ENCODE measurements around the gene INSL3.
A peak's percentile ranks its signal among the peaks of the same experiment; 100 is the strongest.

Gene INSL3

DNA sequence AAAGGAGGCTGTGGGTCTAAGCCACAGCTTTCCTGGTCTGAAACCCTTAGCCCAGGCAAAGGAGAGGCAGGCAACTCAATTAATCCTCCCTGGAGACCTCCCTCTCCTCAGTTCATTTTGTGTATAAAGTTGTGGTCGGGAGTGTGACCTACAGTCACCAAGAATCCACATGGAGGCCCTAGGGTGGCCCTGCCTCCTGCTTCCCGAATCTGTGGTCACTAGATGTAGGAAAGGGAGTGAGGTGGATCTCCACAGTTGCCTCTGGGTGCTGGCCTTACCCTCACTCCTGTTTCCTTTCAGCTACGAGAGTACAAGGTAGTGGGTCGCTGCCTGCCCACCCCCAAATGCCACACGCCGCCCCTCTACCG is 39.7 kb upstream of the INSL3 start:
- H3K27ac ChIP-seq, result no peak overlapping the region
- H3K4me1 ChIP-seq (ENCODE audit: control insufficient read depth in 1 of 2, insufficient read depth in 1 of 2, low read depth in 1 of 2, low read length in 1 of 2), result peaks cover 16 to 17% of the 10 kb centered on the region in 2 experiments
- H3K27me3 ChIP-seq, result no peaks in the 10 kb centered on the region
- H3K9me3 ChIP-seq, result no peaks in the 10 kb centered on the region
- H3K4me3 ChIP-seq (ENCODE audit: low read depth in 1 of 2, low read length in 1 of 2), result no peak overlapping the region
- peaks cover 32% of the 10 kb centered on the region for H3K36me3 ChIP-seq
- no peak for TF ChIP-seq CTCF (IDR thresholded peaks at IDR 0.05)

- TF ChIP-seq CTCF (IDR thresholded peaks at IDR 0.05), result no peak
- H3K27ac ChIP-seq, result peak overlapping the region; percentile 33
Measured at GRCh38 chr19:17860331-17860992, 39.1 kb upstream of the INSL3 start.

DNA sequence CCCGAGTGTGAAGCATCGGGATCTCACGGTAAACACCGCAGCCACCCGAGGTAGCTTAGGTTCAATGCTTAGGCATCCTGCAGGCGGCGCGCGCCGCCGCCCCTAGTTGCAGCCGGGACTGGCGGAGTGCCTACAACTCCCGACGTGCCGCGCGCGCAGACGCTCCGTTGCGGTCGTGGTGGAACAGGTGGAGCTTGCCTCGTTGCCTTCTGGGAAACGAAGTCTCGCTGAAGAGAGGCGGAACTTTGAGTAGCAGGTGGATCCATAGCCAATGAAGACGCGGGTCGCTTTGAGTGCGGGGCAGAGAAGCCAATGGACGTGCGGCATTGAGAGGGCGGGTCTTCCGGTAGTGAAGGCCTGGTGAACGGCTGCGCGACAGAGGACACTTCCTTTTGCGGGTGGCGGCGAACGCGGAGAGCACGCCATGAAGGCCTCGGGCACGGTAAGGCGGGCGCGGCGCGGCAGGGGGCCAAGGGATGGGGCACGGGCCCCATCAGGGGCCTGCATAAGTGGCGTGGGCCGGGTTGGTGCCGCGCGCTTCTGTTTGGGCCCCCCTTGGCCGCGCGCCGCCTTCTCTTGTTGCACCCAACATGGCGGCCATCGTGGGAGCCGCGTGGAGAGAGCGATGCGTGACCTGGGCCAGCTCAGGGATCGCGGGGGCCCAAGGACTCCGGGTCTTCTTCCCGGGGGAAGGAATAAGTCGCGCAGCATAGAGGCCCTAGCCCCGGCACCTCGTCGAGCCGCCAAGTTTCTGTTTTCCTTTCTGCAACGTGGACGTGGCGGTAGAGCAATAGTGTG is 38.4 kb upstream of the INSL3 start, which contains the start of gene RPL18A:
Gene RPL18A, plus strand, starts transcription at position 378 of the 798 bp plus-strand sequence. Its CDS starts 47 bp downstream, at position 425.
- H3K4me1 ChIP-seq (ENCODE audit: control insufficient read depth in 1 of 2, insufficient read depth in 1 of 2, low read depth in 1 of 2, low read length in 1 of 2), result peaks cover 23 to 25% of the 10 kb centered on the region in 2 experiments
- H3K9me3 ChIP-seq, result no peaks in the 10 kb centered on the region
- peak within 1 kb of the TSS; percentile 33 for H3K27ac ChIP-seq
- H3K4me3 ChIP-seq (ENCODE audit: low read depth in 1 of 2, low read length in 1 of 2), result peak within 1 kb of the TSS; percentile 79 to 97
- TF ChIP-seq CTCF (IDR thresholded peaks at IDR 0.05), result peak; percentile 85
- no peaks in the 10 kb centered on the region for H3K27me3 ChIP-seq
- H3K36me3 ChIP-seq, result peaks cover 29% of the 10 kb centered on the region

More at GRCh38 chr19:17860331-17860992, 39.1 kb upstream of the INSL3 start:
- peaks cover 19 to 21% of the 10 kb centered on the region in 2 experiments for H3K4me1 ChIP-seq (ENCODE audit: control insufficient read depth in 1 of 2, insufficient read depth in 1 of 2, low read depth in 1 of 2, low read length in 1 of 2)
- peak overlapping the region; percentile 79 to 97 for H3K4me3 ChIP-seq (ENCODE audit: low read depth in 1 of 2, low read length in 1 of 2)
- H3K27me3 ChIP-seq, result no peaks in the 10 kb centered on the region
- H3K9me3 ChIP-seq, result no peaks in the 10 kb centered on the region
- peaks cover 32% of the 10 kb centered on the region for H3K36me3 ChIP-seq

DNA sequence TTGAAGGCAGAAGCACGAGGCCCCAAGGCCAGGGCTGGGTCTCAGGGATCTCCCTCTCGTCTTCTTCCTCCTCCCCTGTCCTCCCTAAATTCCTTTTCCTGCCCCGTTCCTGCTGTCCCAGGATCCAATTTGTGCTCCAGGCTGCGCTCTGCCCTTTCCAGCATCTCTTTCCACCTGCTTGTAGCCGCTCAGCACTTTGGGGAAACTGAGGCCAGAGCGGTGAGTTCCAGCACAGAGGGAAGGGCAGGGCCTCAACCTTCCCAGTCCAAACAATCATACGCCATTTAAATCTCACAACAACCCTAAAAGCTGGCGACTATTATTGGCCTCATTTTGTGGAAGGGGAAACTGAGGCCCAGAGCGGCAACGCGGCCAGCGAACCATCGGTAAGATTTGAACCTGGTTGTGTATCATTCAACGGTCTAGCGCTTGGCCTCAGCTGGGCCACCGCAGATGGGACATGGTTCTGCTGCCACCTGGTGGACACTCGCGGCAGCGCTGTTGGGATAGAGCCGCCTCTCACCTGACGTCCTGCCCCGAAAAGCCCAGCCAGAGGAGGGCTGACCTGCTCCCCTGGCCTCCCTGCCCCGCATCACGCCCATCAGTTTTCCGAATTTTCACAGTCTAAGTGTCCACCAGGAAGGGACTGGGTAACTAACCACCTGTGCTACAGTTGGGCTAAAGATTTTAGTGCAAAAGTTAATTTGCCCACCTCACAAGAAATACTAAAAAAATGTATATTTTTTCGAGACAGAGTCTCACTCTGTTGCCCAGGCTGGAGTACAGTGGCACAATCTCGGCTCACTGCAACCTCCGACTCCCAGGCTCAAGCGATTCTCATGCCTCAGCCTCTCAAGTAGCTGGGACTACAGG is 34.2 kb upstream of the INSL3 start:
- Histone ChIP-seq H3K27ac (peak overlapping the region; percentile 27), H3K9me3 (no peaks in the 10 kb centered on the region), H3K27me3 (no peaks in the 10 kb centered on the region), H3K4me3 (ENCODE audit: low read depth in 1 of 2, low read length in 1 of 2) (no peak overlapping the region), H3K36me3 (no peaks in the 10 kb centered on the region), H3K4me1 (ENCODE audit: control insufficient read depth in 1 of 2, insufficient read depth in 1 of 2, low read depth in 1 of 2, low read length in 1 of 2) (peaks cover 32 to 37% of the 10 kb centered on the region in 2 experiments)
- TF ChIP-seq CTCF (IDR thresholded peaks at IDR 0.05), result peak; percentile 97

- Histone ChIP-seq H3K4me3 (ENCODE audit: low read depth in 1 of 2, low read length in 1 of 2) (no peak overlapping the region), H3K36me3 (no peaks in the 10 kb centered on the region), H3K4me1 (ENCODE audit: control insufficient read depth in 1 of 2, insufficient read depth in 1 of 2, low read depth in 1 of 2, low read length in 1 of 2) (peaks cover 37 to 42% of the 10 kb centered on the region in 2 experiments), H3K27me3 (no peaks in the 10 kb centered on the region), H3K9me3 (no peaks in the 10 kb centered on the region), H3K27ac (no peak overlapping the region)
- no peak for TF ChIP-seq CTCF (IDR thresholded peaks at IDR 0.05)
Measured at GRCh38 chr19:17854061-17854460, 32.7 kb upstream of the INSL3 start.

Data from neutrophil (primary cell).